B cell (primary cell): ENCODE measurements around the gene TLK2. TPM values are rescaled to one million over a fixed set of nuclear protein-coding genes. Genes with fewer than 3 reads are reported as not detected.

Experiments used
- ATAC-seq: fragments of 200-7000 bp; cut with Tn5 transposase; one replicate; pipeline ENCODE4 v1.10.0; 2021; ENCODE audit warnings: low read depth, mild to moderate bottlenecking, moderate number of reproducible peaks, moderate library complexity
- CTCF ChIA-PET: fragments of 350-600 bp; sonication (Branson Sonifier 250); formaldehyde crosslinking; loops from one replicate; lab custom pipeline; 2021; ENCODE audit warnings: antibody characterized with exemption, inconsistent platforms; lab: Charles Lee
- POLR2A ChIA-PET: fragments of 350-600 bp; sonication (Branson Sonifier 250); formaldehyde crosslinking; loops from one replicate; lab custom pipeline; 2021; ENCODE audit warnings: antibody characterized with exemption; lab: Charles Lee
- DNase-seq: peaks from one replicate; pipeline ENCODE4 v3.0.0; 2013
- H2AFZ ChIP-seq: 2 replicates; pipeline ENCODE4 v1.6.1; 2012; ENCODE audit warnings: mild to moderate bottlenecking, low read depth, low read length; ENCODE audit not compliant: insufficient read depth, poor library complexity, severe bottlenecking
- H3K27ac ChIP-seq, 2 donors: 1 replicate in 1 of 2; 2 replicates in 1 of 2; pipeline ENCODE4 v1.5.1; 2012 to 2013; ENCODE audit warnings: low read length in 2 of 2, mild to moderate bottlenecking in 2 of 2, moderate library complexity in 1 of 2
- H3K27me3 ChIP-seq, 4 experiments: fragments of 200-600 bp in 1 of 4; sonication (generic) in 1 of 4; replicated peaks in 1 of 4; 1 replicate in 2 of 4; 2 replicates in 2 of 4; pipeline versions ENCODE4 v1.6.1 to v1.7.0; 2013 to 2016; ENCODE audit warnings: low read length in 3 of 4, mild to moderate bottlenecking in 2 of 4, mixed read lengths in 1 of 4, moderate library complexity in 1 of 4; ENCODE audit not compliant: insufficient read depth in 4 of 4, control insufficient read depth in 3 of 4; ENCODE audit errors: control extremely low read depth in 1 of 4
- H3K36me3 ChIP-seq, 2 experiments: replicated peaks in 1 of 2; 1 replicate in 1 of 2; 2 replicates in 1 of 2; pipeline versions ENCODE4 v1.6.1 to v1.7.1; 2013; ENCODE audit warnings: low read length in 1 of 2; ENCODE audit not compliant: insufficient read depth in 2 of 2, control insufficient read depth in 1 of 2; ENCODE audit errors: control extremely low read depth in 1 of 2, extremely low read depth in 1 of 2
- H3K4me1 ChIP-seq, 2 donors: fragments of 200-600 bp in 1 of 2; sonication (generic) in 1 of 2; 1 replicate in 1 of 2; 2 replicates in 1 of 2; pipeline versions ENCODE4 v1.5.1 to v1.6.1; 2013 to 2017; ENCODE audit warnings: low read length in 2 of 2; ENCODE audit not compliant: control insufficient read depth in 2 of 2, insufficient read depth in 2 of 2
- H3K4me2 ChIP-seq: replicated peaks from 2 replicates; pipeline ENCODE3; 2012; ENCODE audit warnings: mild to moderate bottlenecking, low read depth, low read length; ENCODE audit not compliant: poor library complexity, severe bottlenecking
- H3K4me3 ChIP-seq, 5 experiments: fragments of 200-600 bp in 1 of 5; sonication (generic) in 1 of 5; 1 replicate in 3 of 5; 2 replicates in 2 of 5; pipeline versions ENCODE4 v1.5.1 to v1.7.0; 2011 to 2016; ENCODE audit warnings: low read length in 4 of 5, mild to moderate bottlenecking in 4 of 5, low read depth in 2 of 5, control low read depth in 1 of 5, moderate library complexity in 1 of 5; ENCODE audit not compliant: insufficient read depth in 1 of 5; ENCODE audit errors: control extremely low read depth in 1 of 5, extremely low read depth in 1 of 5
- H3K79me2 ChIP-seq: fragments of 200-600 bp; sonication (generic); one replicate; pipeline ENCODE4 v1.6.0; 2016; ENCODE audit warnings: low read length; ENCODE audit not compliant: control insufficient read depth, insufficient read depth
- H3K9ac ChIP-seq: fragments of 200-600 bp; sonication (generic); 2 replicates; pipeline ENCODE4 v1.6.1; 2017; ENCODE audit warnings: mild to moderate bottlenecking, low read length, moderate library complexity
- H3K9me3 ChIP-seq, 3 donors: one replicate each; pipeline versions ENCODE4 v1.6.1 to v1.7.1; 2013; ENCODE audit warnings: low read length in 2 of 3; ENCODE audit not compliant: control insufficient read depth in 2 of 3, insufficient read depth in 1 of 3; ENCODE audit errors: control extremely low read depth in 1 of 3
- H4K20me1 ChIP-seq: 2 replicates; pipeline ENCODE4 v1.6.0; 2012; ENCODE audit warnings: mild to moderate bottlenecking, low read length; ENCODE audit not compliant: insufficient read depth, control insufficient read depth, poor library complexity, severe bottlenecking
- H3K27ac Mint-ChIP-seq: one replicate; pipeline ENCODE4 v1.8.0; 2021; ENCODE audit warnings: mixed read lengths
- H3K27me3 Mint-ChIP-seq: one replicate; pipeline ENCODE4 v1.8.0; 2021; ENCODE audit warnings: mixed read lengths
- H3K4me1 Mint-ChIP-seq: one replicate; pipeline ENCODE4 v1.8.0; 2021; ENCODE audit warnings: mixed read lengths
- H3K4me3 Mint-ChIP-seq: one replicate; pipeline ENCODE4 v1.8.0; 2021; ENCODE audit warnings: mixed read lengths
- H3K9me3 Mint-ChIP-seq: one replicate; pipeline ENCODE4 v1.8.0; 2022; ENCODE audit warnings: mixed read lengths; ENCODE audit not compliant: insufficient read depth
- CTCF ChIP-seq: fragments of 200-600 bp; IDR thresholded peaks from one replicate; pipeline ENCODE4 v1.8.0; 2022; ENCODE audit warnings: antibody characterized with exemption, mild to moderate bottlenecking
- EZH2 ChIP-seq: IDR thresholded peaks from 2 replicates; pipeline ENCODE4 v1.6.1; 2012; ENCODE audit warnings: borderline replicate concordance, low read depth, mild to moderate bottlenecking, moderate library complexity, low read length; ENCODE audit not compliant: insufficient read depth, poor library complexity, severe bottlenecking
- WGBS: methylation state at CpG from one replicate; pipeline ENCODE4 v1.1.5; 2013; ENCODE audit warnings: missing lambda C conversion rate; ENCODE audit not compliant: insufficient coverage; 5-methylcytosine and 5-hydroxymethylcytosine counted together
- intact Hi-C: fragments of 100-400 bp; cut with micrococcal nuclease; formaldehyde crosslinking; loops from one replicate; pipeline ENCODE4 v1.10.0; 2022
- polyA plus RNA-seq: library from polyadenylated mRNA; depleted of rRNA; stranded (reverse); fragments of >200 nt; gene quantifications from 2 replicates; pipeline ENCODE4 v1.2.3, GENCODE V29; 2012
- total RNA-seq, 2 donors: library from RNA; stranded (reverse); fragments of 120-200 nt in 1 of 2; gene quantifications; 1 replicate in 1 of 2; 2 replicates in 1 of 2; pipeline versions ENCODE4 v1.2.3 to v1.2.4, GENCODE V29; 2013 to 2022

TLK2 gene
- total and polyA plus RNA-seq, 2 donors (not counting 1 experiment from before 2014, with no cell fraction given), result 36.3 to 75.3 TPM

GRCh38 chr17:62653826-62654761 is 175.5 kb downstream of the TLK2 start:
- H4K20me1 ChIP-seq, result no peaks in the 10 kb centered on the region
- no peak overlapping the region for H3K27ac ChIP-seq
- POLR2A ChIA-PET, result no interaction called here
- no peaks in the 10 kb centered on the region for H3K36me3 ChIP-seq
- peaks cover 0 to 2% (median under 1%) of the 10 kb centered on the region in 4 experiments for H3K27me3 ChIP-seq
- Mint-ChIP-seq H3K4me1 (peaks cover 23% of the 10 kb centered on the region), H3K27me3 (no peaks in the 10 kb centered on the region), H3K27ac (peak overlapping the region; percentile 39), H3K9me3 (no peaks in the 10 kb centered on the region), H3K4me3 (peak overlapping the region; percentile 92)
- TF ChIP-seq EZH2 (no peak), CTCF (no peak)
- WGBS, result 63% methylated on average over 16 of the region's 19 CpGs
- DNase-seq (no peak), ATAC-seq (no peak)
- peak overlapping the region; percentile 81 for H3K9ac ChIP-seq
- no peaks in the 10 kb centered on the region for H3K79me2 ChIP-seq
- H3K9me3 ChIP-seq, result peaks cover 0 to 3% (median 0%) of the 10 kb centered on the region in 3 donors
- H3K4me3 ChIP-seq, result no peak overlapping the region
- H3K4me1 ChIP-seq, result peaks cover 14 to 22% of the 10 kb centered on the region in 2 donors
- H2AFZ ChIP-seq, result peak overlapping the region; percentile 76
- CTCF ChIA-PET, result no interaction called here
- H3K4me2 ChIP-seq, result peak overlapping the region; percentile 100
- intact Hi-C loops, result no loop called here

DNA sequence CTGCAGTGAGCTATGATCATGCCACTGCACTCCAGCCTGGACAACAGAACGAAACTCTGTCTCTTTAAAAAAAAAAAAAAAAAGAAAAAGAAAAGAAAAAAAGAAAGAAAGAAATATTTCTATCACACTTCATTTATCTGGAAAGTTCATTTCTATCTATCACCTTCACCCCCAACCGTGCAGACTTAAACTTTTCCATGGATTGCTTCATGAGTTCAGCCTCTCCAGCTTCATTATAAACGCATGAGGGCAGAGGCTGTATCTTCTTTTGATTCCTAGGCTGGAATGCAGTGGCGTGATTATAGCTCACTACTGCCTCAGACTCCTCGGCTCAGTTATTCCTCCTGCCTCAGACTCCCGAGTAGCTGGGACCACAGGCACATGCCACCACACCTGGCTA is 177.0 kb downstream of the TLK2 start:
- no peak overlapping the region for H3K4me3 Mint-ChIP-seq
- no peak overlapping the region for H3K27ac Mint-ChIP-seq
- Histone ChIP-seq H3K4me3 (no peak overlapping the region), H3K36me3 (no peaks in the 10 kb centered on the region), H3K9ac (no peak overlapping the region), H3K4me2 (no peak overlapping the region), H3K4me1 (peaks cover 14 to 22% of the 10 kb centered on the region in 2 donors), H4K20me1 (no peaks in the 10 kb centered on the region), H3K27ac (no peak overlapping the region), H3K27me3 (peaks cover 0 to 2% (median under 1%) of the 10 kb centered on the region in 4 experiments), H3K79me2 (no peaks in the 10 kb centered on the region), H3K9me3 (peaks cover 0 to 3% (median 0%) of the 10 kb centered on the region in 3 donors), H2AFZ (no peak overlapping the region)
- peaks cover 23% of the 10 kb centered on the region for H3K4me1 Mint-ChIP-seq
- POLR2A ChIA-PET, result no interaction called here
- CTCF ChIA-PET, result no interaction called here
- TF ChIP-seq CTCF, result no peak
- TF ChIP-seq EZH2, result no peak
- ATAC-seq (no peak), DNase-seq (no peak)
- intact Hi-C loops, result no loop called here
- WGBS, result 96% methylated on average over 5 of the region's 6 CpGs
- H3K27me3 Mint-ChIP-seq, result no peaks in the 10 kb centered on the region
- peaks cover 3% of the 10 kb centered on the region for H3K9me3 Mint-ChIP-seq
